ENCODE results near the gene B4GALNT2.
"Not testable (repeated sequence)": the region's sequence is repeated elsewhere in the genome, so short reads cannot be mapped to it uniquely, and the experiment has no call there.

The B4GALNT2 gene

DNA sequence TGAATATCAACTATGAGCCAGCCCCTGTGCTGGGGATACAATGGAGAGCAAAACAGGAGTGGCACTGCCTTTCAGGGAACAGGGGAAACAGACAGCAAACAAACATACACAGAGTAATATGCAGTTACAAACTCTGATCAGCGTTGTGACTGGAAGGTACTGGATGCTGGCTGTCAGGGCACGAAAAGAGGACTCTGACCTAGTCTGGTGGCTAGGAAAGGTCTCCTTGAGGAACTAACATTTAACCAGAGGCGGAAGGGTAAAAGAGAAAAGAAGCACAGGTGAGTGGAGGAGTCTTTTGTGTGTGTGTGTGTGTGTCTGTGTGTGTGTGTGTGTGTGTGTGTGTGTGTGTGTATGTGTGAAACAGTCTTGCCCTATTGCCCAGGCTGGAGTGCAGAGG is 12.4 kb upstream of the B4GALNT2 start:
- DNase-seq (ENCODE audit: low spot score): no peak

DNA sequence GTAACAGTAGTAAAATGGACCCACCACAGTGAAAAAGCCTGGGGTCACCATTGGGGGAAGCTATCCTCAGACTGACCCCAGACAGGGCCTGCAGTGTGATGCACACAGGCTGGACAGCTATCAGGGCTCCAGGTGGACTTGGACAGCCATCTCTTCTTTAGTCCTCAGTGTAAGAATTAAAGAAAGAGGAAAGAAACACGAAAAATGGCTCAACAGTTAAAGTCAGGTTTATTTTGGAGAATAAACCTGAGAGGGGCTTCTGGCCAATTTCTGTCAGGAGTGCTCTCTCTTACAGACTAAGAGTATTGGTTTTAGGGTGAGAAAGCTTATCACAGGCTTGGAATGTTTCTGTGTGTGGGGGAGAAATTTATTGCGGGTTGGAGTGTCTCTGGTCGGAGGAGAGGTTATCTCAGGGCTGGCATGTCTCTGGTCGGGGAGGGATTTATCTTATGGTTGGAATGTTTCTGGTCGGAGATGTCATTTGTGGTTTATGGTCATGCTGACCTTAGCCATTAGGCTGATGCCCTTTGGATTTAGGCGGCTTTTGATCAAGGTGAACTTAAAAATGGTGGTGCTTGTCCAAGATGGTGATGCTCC is 10.8 kb upstream of the B4GALNT2 start:
- no peak for DNase-seq (ENCODE audit: low spot score)

DNA sequence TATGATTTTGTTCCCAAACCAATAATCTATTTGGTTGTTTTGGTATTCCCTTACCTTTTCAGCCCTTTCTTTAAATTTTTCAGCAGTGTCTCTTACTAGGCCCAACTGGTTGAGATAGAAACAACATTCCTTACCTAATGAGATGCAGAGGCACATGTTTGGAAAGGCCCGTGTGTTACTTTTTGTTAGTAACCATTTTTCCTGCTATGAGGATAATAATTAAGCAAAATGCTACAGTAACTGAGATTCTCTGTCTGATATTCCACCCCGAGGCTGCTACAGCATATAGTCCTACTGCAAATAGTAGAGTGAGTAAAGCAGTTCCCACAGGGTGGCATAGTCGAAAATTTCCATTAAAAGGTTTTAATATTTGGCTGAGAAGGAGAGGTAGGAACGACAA is 10.0 kb upstream of the B4GALNT2 start:
- no peak for DNase-seq (ENCODE audit: low spot score)

DNA sequence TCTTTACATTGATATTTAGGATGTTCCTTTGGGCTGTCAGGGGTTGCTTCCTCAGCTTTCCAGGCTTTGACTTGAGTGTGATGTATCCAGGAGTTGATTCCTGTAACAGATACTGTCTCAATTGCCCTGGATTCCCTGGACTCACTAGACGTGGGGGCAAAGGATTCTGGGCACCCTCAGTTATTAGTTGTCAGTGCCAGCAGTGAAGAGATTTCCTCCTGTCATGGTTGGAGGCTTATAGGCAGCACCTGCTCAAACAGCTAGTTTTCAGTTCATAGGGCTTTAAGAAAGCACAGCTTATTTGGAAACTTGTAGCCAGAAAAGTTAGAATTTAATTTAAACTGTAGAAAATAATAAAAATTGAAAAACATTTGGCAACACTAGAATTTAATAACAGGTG is 9.5 kb upstream of the B4GALNT2 start:
- no peak for DNase-seq (ENCODE audit: low spot score)

DNA sequence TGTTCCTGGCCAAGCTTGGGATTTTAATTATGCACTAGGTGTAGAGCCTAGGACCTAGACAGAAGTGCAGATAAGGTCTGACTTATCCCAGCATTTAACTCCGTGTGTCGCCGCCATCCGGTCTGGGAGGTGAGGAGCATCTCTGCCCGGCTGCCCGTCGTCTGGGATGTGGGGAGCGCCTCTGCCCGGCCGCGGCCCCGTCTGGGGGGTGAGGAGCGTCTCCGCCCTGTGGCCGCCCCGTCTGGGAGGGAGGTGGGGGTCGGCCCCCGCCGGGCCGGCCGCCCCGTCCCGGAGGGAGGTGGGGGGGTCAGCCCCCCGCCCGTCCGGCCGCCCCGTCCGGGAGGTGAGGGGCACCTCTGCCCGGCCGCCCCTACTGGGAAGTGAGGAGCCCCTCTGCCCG is 7.1 kb upstream of the B4GALNT2 start:
- DNase-seq (ENCODE audit: low spot score): no peak

DNA sequence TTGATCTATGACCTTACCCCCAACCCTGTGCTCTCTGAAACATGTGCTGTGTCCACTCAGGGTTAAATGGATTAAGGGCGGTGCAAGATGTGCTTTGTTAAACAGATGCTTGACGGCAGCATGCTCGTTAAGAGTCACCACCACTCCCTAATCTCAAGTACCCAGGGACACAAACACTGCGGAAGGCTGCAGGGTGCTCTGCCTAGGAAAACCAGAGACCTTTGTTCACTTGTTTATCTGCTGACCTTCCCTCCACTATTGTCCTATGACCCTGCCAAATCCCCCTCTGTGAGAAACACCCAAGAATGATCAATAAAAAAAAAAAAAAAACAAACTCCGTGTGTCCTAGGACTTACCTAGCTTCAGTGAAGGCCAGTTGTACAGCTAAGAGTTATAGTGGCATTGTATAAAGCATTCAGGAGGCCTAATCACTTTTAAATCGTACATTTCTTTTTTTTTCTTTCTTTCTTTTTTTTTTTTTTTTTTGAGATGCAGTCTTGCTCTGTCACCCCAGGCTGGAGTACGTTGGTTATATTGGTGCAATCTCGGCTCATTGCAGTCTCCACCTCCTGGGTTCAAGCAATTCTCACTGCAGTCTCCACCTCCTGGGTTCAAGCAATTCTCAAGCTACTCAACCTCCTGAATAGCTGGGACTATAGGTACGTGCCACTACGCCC is 6.2 kb upstream of the B4GALNT2 start:
- not testable (repeated sequence) for DNase-seq (ENCODE audit: low spot score)

DNA sequence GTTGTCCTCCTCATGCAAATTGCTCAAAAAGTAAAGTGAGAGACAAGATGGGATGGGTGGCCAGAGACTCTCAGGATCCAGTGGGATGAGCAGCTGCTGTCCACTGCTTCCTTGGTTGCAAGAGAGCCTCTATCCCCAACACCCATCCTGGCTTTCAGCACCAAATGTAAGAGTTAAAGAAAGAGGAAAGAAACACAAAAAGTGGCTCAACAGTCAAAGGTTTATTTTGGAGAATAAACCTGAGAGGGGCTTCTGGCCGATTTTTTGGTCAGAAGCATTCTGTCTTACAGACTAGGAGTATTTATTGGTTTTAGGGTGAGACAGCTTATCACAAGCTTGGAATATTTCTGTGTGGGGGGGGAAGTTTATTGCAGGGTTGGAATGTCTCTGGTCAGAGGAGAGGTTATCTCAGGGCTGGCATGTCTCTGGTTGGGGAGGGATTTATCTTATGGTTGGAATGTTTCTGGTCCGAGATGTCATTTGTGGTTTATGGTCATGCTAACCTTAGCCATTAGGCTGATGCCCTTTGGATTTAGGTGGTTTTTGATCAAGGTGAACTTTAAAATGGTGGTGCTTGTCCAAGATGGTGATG is 3.1 kb upstream of the B4GALNT2 start:
- DNase-seq (ENCODE audit: low spot score): not testable (repeated sequence)

DNA sequence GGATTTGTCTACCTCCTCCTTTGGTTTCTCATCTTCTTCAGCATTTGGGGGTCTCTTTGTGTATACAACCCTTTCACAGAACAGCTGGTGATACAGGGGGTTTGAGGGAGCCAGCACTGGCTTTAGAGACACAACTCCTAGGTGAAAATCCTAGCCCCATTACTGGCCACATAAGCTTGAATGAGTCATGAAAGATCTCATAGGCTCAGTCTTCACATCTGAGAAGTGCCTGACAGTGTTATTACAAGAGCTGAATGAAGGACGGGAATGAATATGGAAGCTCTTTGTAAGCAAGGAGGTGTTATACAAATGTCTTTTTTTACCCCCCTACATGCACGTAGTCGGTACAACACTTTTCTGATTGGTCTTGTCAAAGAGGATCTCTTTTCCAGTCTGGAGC is 1.7 kb upstream of the B4GALNT2 start:
- DNase-seq (ENCODE audit: low spot score): peak; percentile 2

DNA sequence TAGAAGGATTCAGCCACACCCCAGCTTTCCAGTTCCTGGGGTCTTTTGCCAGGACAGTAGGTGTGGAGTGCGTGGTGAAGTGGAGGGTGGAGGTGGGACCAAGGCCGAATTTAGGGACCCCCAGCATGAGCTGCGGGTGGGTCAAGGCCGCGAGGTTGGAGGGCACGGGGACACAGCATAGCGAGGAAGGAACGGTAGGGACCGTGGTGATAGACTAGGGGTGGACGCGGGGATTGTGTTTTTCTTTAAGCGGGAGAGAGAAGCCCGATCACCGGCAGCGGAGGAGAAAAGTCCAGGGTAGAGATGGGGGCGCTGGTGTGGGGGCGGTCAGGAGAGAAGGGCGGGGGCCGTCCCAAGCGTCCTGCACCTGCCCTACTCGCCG is 261 bp upstream of the B4GALNT2 start:
- no peak for DNase-seq (ENCODE audit: low spot score)

DNA sequence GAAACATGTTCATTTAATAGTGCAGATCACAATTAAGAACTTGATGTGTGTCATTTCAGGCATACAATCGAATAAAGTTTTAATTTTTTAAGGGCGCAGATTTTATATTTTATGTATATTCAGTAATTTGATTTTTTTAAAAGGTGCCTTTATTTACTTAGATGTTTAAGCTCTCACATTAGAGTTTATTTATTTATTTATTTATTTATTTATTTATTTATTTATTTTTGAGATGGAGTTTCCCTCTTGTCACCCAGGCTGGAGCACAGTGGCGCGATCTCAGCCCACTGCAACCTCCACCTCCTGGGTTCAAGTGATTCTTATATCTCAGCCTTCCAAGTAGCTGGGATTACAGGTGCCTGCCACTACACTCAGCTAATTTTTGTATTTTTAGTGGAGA is 3.8 kb downstream of the B4GALNT2 start:
- DNase-seq (ENCODE audit: low spot score): no peak

DNA sequence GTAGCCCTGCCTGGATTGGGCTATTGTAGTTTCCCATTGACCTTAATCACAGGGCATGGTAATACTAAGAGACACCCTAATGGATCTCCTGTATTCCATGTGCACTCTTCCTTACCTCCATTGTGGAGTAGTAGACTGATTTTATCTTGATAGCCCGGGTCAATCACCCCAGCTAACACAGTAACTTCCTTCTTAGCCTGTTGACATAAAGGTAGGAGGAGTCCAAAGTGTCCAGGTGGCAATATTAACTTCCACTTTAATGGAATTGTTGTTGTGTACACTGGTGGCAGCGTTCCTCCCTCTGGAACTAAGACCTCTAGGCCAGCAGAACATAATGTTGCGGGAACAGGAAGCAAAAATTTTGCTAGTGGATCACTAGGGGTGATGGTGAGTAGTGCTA is 13.1 kb downstream of the B4GALNT2 start:
- not testable (repeated sequence) for DNase-seq (ENCODE audit: low spot score)

DNA sequence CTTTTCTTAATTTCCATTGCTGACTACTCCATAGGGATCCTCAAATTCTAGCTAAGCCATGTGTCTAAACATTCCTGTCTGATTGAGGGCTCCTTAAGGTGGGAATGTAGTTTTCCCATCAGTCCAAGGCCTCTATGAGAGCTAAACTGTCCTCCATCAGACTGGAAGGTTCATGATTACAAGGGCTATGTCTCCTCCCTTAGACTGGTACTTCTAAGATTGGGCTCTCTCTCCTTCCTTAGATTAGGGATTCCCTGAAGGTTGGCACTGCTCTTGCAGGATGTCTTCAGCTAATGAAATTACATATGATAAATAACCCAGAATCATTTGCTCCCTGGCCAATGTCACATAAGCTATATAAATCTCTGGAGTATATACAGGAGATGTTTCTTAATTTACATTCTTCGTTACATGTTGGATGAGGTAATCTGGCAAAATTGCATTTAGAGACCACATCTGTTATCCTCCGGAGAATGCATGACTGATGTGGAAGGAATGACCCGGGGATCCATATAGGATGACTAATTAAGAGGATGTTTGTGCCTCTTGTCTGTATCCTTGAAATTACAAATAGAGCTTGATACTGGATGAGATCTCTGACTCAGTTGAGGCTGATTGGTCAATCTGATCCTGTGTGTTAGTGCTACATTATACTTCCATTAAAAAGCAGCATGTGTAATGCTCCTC is 14.2 kb downstream of the B4GALNT2 start:
- peak; percentile 94 for DNase-seq (ENCODE audit: low spot score)

DNA sequence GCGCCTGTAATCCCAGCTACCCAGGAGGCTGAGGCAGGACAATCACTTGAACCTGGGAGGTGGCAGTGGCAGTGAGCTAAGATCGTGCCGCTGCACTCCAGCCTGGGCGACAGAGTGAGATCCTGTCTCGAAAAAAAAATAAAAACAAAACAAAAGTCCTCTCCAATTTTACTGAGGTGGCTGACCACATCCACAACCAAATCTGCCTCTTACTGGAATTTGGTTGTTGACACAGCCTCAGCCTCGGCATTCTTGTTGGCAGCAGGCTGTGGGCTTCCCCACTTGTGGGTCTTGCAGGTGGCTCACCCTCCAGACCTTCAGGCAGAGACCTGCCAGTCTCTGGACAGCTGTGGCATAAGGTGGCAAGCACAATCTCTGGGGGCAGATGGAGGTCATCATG is 15.6 kb downstream of the B4GALNT2 start:
- DNase-seq (ENCODE audit: low spot score): no peak

DNA sequence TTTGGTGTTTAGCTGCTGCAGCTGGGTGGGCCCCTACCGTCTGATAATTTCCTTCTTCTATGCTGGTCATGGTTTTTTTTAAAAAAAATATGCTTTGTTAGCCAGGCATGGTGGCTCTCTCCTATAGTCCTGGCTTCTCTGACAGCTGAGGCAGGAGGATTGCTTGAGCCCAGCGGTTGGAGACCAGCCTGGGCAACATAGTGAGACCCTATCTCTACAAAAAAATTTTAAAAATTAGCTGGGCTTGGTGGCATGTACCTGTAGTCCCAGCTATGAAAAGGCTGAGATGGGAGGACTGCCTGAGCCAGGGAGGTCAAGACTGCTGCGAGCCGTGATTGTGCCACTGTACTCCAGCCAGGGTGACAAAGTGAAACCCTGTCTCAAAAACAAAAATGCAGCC is 19.4 kb downstream of the B4GALNT2 start:
- DNase-seq (ENCODE audit: low spot score): no peak

DNA sequence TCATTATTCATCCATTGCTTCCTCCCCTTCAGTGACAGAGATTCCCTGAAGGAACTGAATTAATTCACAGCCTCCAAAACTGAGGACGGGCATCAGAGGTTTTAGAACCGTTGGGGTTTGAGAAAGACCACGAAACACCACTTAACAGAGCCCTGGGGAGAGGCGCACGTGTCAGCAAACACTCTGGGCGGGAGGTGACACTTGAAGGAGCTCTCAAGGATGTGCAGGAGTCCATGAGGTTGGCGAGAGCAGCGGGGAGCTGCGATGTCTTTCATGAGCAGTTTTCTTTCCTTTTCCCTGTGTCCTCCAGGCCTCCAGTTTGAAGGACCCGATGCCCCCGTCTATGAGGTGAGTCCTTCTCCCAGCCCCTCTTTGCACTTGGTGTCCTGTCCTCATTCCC is 23.7 kb downstream of the B4GALNT2 start:
- DNase-seq (ENCODE audit: low spot score): no peak

DNA sequence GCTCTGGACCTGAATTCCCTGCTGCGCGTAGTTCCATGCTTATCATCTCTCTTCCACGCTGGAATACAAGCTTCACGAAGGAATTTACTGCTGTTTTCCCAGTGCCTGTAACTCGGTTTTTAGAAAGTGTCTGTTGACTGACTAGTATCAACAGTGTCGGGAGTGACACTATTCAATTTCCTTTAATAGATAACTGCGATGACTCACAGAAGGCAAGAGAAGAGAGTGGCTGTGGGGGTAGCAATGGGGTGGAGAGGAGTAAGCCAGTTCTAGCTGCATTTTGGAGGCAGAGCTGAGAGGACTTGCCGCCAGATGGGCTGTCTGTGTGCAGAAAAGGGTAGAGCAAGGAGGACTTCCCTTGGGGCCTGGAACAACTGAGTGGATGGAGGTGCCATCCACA is 25.2 kb downstream of the B4GALNT2 start:
- DNase-seq (ENCODE audit: low spot score): no peak

DNA sequence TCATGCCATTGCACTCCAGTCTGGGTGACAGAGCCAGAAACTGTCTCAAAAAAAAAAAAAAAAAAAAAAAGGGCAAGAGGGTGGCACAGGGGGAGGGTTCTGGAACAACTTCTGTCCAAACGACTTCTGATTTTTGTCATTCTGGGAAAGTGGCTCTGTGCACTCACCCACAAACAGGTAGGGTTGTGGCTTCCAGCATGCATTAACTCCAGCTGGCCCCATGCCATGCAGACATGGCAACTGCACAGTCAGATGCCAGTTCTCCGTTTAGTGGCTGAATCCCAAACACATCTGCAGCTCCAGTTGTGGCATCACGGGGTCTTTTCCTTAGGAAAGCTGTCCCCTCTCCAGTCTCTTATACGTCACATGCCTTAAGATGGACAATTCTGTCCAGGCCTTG is 30.3 kb downstream of the B4GALNT2 start:
- DNase-seq (ENCODE audit: low spot score): no peak

DNA sequence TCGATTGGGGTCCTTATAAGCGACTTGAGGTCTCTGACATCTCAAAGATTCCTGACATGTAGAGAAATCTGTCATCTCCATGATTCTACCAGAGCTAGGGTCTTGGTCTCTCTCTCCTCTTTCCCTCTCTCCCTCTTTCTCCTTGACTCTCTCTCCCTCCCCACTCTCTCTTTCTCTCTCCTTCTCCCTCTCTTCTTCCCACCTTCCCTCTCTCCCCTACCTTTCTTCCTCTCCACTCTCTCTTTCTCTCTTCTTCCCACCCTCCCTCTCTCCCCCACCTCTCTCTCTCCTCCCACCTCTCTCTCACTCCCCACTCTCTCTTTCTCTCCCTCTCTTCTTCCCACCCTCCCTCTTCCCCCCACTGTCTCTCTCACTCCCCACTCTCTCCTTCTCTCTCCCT is 32.6 kb downstream of the B4GALNT2 start:
- DNase-seq (ENCODE audit: low spot score): no peak

DNA sequence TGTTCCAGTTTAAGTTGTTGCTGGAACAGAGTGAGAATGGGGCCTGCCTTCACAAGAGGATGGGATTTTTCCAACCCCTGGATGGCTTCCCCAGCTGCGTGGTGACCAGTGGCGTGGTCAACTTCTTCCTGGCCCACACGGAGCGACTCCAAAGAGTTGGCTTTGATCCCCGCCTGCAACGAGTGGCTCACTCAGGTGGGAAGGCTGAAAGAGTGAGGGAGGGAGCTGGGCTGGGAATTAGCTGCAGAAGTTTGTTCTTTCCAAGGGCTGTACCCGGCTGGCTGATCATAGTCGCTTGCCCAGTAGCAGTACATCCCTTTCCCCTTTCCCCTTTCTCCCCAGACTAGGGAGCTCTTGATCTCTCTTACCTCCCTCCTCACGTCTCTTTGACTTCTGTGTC is 36.1 kb downstream of the B4GALNT2 start:
- no peak for DNase-seq (ENCODE audit: low spot score)

DNA sequence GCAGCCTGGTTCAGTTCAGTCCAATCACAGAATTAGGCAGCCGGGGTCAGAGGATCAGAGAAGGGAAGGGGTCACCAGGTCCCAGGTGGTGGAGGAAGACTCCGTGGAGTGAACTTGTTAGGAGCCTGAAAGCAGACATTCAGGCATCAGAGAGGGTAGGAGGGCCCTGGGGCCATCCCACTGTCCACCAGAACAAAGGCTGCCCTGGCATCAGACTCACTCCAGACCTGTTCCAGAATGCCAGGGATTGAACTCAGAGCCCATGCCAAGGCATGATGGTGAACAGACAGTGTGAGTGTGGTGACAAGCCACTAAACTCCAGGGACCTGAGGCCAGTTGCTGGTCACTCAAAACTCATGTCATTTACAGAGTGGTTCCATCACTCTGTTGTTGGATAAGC is 37.6 kb downstream of the B4GALNT2 start:
- no peak for DNase-seq (ENCODE audit: low spot score)

DNA sequence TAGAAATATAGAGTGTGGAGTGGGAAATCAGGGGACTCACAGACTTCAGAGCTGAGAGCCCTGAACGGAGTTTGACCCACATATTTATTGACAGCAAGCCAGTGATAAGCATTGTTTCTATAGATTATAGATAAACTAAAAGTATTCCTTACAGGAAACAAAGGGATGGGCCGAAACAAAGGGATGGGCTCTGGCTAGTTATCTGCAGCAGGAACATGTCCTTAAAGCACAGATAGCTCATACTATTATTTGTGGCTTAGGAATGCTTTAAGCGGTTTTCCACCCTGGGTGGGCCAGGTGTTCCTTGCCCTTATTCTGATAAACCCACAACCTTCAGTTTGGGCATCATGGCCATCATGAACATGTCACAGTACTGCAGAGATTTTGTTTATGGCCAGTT is 38.1 kb downstream of the B4GALNT2 start:
- DNase-seq (ENCODE audit: low spot score): not testable (repeated sequence)

DNA sequence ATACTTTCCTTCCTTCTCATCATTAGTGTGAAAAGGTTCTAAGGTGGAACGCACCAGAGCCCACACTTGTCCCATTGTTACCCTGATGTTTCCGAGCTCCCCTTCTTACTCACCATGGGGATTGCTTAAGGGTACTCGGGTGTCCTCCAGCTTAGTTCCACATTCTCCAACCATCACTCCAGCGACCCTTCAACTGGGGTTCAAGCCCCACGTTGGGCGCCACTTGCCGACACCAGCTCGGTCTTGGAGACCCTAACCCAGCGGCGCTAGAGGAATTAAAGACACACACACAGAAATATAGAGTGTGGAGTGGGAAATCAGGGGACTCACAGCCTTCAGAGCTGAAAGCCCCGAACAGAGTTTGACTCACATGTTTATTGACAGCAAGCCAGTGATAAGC is 43.4 kb downstream of the B4GALNT2 start:
- not testable (repeated sequence) for DNase-seq (ENCODE audit: low spot score)

DNA sequence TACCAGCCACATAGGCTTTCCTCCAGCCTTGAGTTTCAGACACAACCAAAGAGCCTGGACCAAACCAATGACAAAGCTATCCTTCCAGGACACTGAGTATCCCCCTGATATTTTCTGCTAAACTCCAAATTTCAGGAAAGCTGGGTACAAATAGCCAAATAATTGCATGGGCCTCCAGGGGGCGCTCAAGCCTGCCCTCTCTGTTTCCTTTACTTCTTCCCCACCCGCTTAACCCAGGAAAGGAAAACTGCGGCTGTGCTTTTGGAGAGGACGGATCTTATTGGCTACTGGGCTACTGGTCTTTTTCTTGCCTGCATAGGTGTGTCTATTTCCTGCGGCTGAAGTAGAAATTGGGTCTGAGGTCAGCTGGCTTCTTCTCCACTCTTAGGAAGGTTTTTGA is 47.7 kb downstream of the B4GALNT2 start:
- peak; percentile 69 for DNase-seq (ENCODE audit: low spot score)

All from RKO (cell line).